ENCODE measurements around the gene FAM240A. TPM values are rescaled to one million over a fixed set of nuclear protein-coding genes. Genes with fewer than 3 reads are reported as not detected.

The FAM240A gene
- total RNA-seq, 1 experiment from 2014 or later, result not detected

GRCh38 chr3:46593979-46594378 lies 18.3 kb upstream of the FAM240A start:
- Histone ChIP-seq H3K27ac (ENCODE audit: low read length) (no peak overlapping the region), H3K27me3 (ENCODE audit: low read length) (no peaks in the 10 kb centered on the region), H3K4me3 (ENCODE audit: low read length) (no peak overlapping the region), H2AFZ (ENCODE audit: low read length) (no peak overlapping the region), H3K36me3 (ENCODE audit: low read depth, low read length) (no peaks in the 10 kb centered on the region), H3K4me1 (ENCODE audit: insufficient read depth, low read length) (0 out of 2 replicates have a peak, but pooled peaks cover 8% of the 10 kb centered on the region), H3K9me2 (replicated peaks; ENCODE audit: low read length) (no peaks in the 10 kb centered on the region), H3F3A (ENCODE audit: low read length, unreplicated experiment) (no peaks in the 10 kb centered on the region), H3K4me2 (ENCODE audit: low read length) (no peak overlapping the region), H3K9ac (ENCODE audit: low read length) (no peak overlapping the region), H3K79me2 (ENCODE audit: low read length) (no peaks in the 10 kb centered on the region), H3K9me3 (ENCODE audit: low read length) (no peaks in the 10 kb centered on the region), H4K20me1 (ENCODE audit: low read length) (no peaks in the 10 kb centered on the region)
- ATAC-seq (peak; percentile 84), DNase-seq (peak; percentile 33)
- CTCF ChIA-PET, result interaction anchor here (0.8 to 1.0 kb wide), 2 partner anchors 36 to 106 kb away, joined by 3 read pairs; no protein-coding TSS in a partner anchor
- no TSS peak for BruUV-seq (replicated peaks)
- no peak for TF ChIP-seq EZH2 (IDR thresholded peaks at IDR 0.05; ENCODE audit: low read length, unreplicated experiment)
- TF ChIP-seq EZH2phosphoT487 (IDR thresholded peaks at IDR 0.05; ENCODE audit: borderline replicate concordance, low read length), result no peak
- no peak for TF ChIP-seq CTCF (conservative IDR thresholded peaks at IDR 0.05; ENCODE audit: low read depth, low read length)
- POLR2A ChIA-PET (ENCODE audit: unreplicated experiment), result no interaction called here
- intact Hi-C loops (cut with micrococcal nuclease), result loop anchor here (2.0 kb wide), 1 partner anchor 37 kb away; no protein-coding TSS in a partner anchor

- no peak overlapping the region for H3K4me3 ChIP-seq (ENCODE audit: low read length)
- no peaks in the 10 kb centered on the region for H3K36me3 ChIP-seq (ENCODE audit: low read depth, low read length)
- no peak overlapping the region for H3K27ac ChIP-seq (ENCODE audit: low read length)
- H3F3A ChIP-seq (ENCODE audit: low read length, unreplicated experiment), result no peaks in the 10 kb centered on the region
- H4K20me1 ChIP-seq (ENCODE audit: low read length), result no peaks in the 10 kb centered on the region
- H2AFZ ChIP-seq (ENCODE audit: low read length), result no peak overlapping the region
- H3K4me1 ChIP-seq (ENCODE audit: insufficient read depth, low read length), result 0 out of 2 replicates have a peak, but pooled peaks cover 8% of the 10 kb centered on the region
- H3K27me3 ChIP-seq (ENCODE audit: low read length), result no peaks in the 10 kb centered on the region
- no TSS peak for BruUV-seq (replicated peaks)
- intact Hi-C loops (cut with micrococcal nuclease), result loop anchor here (2.0 kb wide), 1 partner anchor 36 kb away; no protein-coding TSS in a partner anchor
- no peak for ATAC-seq
- H3K9me2 ChIP-seq (replicated peaks; ENCODE audit: low read length), result no peaks in the 10 kb centered on the region
- no peaks in the 10 kb centered on the region for H3K79me2 ChIP-seq (ENCODE audit: low read length)
- H3K9me3 ChIP-seq (ENCODE audit: low read length), result no peaks in the 10 kb centered on the region
- no peak overlapping the region for H3K4me2 ChIP-seq (ENCODE audit: low read length)
- H3K9ac ChIP-seq (ENCODE audit: low read length), result no peak overlapping the region
- DNase-seq, result no peak
- CTCF ChIA-PET, result no interaction called here
- TF ChIP-seq EZH2phosphoT487 (IDR thresholded peaks at IDR 0.05; ENCODE audit: borderline replicate concordance, low read length) (no peak), CTCF (conservative IDR thresholded peaks at IDR 0.05; ENCODE audit: low read depth, low read length) (no peak), EZH2 (IDR thresholded peaks at IDR 0.05; ENCODE audit: low read length, unreplicated experiment) (no peak)
- POLR2A ChIA-PET (ENCODE audit: unreplicated experiment), result no interaction called here
These were observed 17.6 kb upstream of the FAM240A start for GRCh38 chr3:46594723-46595122.

DNA sequence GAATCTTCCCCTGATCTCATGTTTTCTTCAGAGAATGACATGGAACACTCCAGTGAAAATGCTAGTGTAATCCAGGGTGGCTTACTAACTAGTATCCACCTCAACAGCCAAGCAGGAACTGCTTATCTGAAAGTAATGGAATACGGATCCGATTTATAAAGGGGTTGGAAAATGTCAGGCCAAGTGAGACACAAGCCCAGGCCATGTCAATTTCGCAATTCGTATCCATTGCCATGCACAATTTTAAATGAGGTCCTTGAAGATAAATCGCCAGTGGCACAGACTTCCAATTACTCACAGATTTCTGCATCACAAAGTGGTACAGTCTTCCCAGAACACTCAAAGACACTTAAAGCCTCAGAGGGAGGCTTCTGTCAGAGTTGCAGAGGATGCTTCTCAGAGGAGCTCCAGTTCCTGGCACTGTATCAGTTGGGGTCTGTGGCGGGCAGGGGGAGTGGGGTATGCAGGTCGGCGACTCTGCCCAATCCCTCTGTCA lies 16.5 kb upstream of the FAM240A start:
- no peaks in the 10 kb centered on the region for H3K9me3 ChIP-seq (ENCODE audit: low read length)
- no peak overlapping the region for H2AFZ ChIP-seq (ENCODE audit: low read length)
- H4K20me1 ChIP-seq (ENCODE audit: low read length), result no peaks in the 10 kb centered on the region
- no peaks in the 10 kb centered on the region for H3K27me3 ChIP-seq (ENCODE audit: low read length)
- no peak overlapping the region for H3K9ac ChIP-seq (ENCODE audit: low read length)
- H3K79me2 ChIP-seq (ENCODE audit: low read length), result no peaks in the 10 kb centered on the region
- POLR2A ChIA-PET (ENCODE audit: unreplicated experiment), result no interaction called here
- no peaks in the 10 kb centered on the region for H3F3A ChIP-seq (ENCODE audit: low read length, unreplicated experiment)
- H3K9me2 ChIP-seq (replicated peaks; ENCODE audit: low read length), result no peaks in the 10 kb centered on the region
- no TSS peak for BruUV-seq (replicated peaks)
- no peak for ATAC-seq
- TF ChIP-seq EZH2phosphoT487 (IDR thresholded peaks at IDR 0.05; ENCODE audit: borderline replicate concordance, low read length) (no peak), CTCF (conservative IDR thresholded peaks at IDR 0.05; ENCODE audit: low read depth, low read length) (no peak), EZH2 (IDR thresholded peaks at IDR 0.05; ENCODE audit: low read length, unreplicated experiment) (no peak)
- DNase-seq, result no peak
- CTCF ChIA-PET, result no interaction called here
- H3K27ac ChIP-seq (ENCODE audit: low read length), result no peak overlapping the region
- intact Hi-C loops (cut with micrococcal nuclease), result loop anchor here (2.0 kb wide), 1 partner anchor 35 kb away; no protein-coding TSS in a partner anchor
- no peak overlapping the region for H3K4me2 ChIP-seq (ENCODE audit: low read length)
- no peaks in the 10 kb centered on the region for H3K36me3 ChIP-seq (ENCODE audit: low read depth, low read length)
- H3K4me3 ChIP-seq (ENCODE audit: low read length), result no peak overlapping the region
- 0 out of 2 replicates have a peak, but pooled peaks cover 8% of the 10 kb centered on the region for H3K4me1 ChIP-seq (ENCODE audit: insufficient read depth, low read length)

Data from PC-3 (cell line).